HG02840 (cell line): ENCODE data around the gene CYB5B.
"Not testable (repeated sequence)": the region's sequence is repeated elsewhere in the genome, so short reads cannot be mapped to it uniquely, and the experiment has no call there.

Source experiments
- ATAC-seq: cut with Tn5 transposase; IDR thresholded peaks from one replicate; pipeline ENCODE4 v1.9.1; 2021; ENCODE audit warnings: mild to moderate bottlenecking, moderate library complexity, moderate number of reproducible peaks; ENCODE audit not compliant: unreplicated experiment, low FRiP score

Gene CYB5B

GRCh38 chr16:69407702-69408323, 16.6 kb upstream of the CYB5B start:
- no peak for ATAC-seq

- ATAC-seq, result no peak
Measured at GRCh38 chr16:69408475-69408874, 15.9 kb upstream of the CYB5B start.

GRCh38 chr16:69410219-69410990, 14.0 kb upstream of the CYB5B start:
- ATAC-seq, result no peak

- ATAC-seq, result no peak
Measured at GRCh38 chr16:69411064-69411985, 13.1 kb upstream of the CYB5B start.

GRCh38 chr16:69412287-69412686, 12.1 kb upstream of the CYB5B start:
- no peak for ATAC-seq

GRCh38 chr16:69413045-69413664, 11.3 kb upstream of the CYB5B start:
- ATAC-seq, result no peak

DNA sequence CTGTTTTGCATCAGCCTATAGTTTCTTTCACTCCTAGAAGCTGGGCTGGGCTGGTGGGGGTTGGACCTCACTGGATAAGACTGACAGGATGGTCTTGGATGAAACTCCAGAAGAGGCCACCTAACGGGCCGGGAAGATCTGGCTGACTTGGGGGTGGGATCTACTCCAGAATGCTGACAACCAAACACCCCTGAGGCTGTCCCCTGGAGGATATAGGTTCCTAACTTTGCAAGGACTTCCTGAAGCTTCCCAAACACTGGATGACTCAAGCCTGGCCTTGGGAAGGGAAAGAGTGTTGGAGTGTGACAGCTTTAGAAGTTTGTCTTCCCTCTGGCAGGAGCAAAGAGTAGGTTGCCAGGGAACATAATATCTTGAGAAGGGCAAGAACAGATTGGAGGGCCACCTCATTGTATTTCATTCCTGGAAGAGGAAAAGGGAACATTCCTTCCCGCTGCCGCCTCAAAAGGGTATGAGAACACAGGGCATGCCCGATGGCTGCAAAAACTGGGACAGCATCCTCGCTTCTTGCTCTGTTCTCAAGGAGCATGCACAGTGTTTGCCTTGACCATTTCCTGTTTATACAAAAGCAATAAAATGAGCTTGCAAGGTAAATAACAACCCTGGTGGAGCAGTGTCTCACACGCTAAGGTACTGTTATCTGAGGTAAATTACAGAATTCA, 6.8 kb upstream of the CYB5B start:
- no peak for ATAC-seq

- no peak for ATAC-seq
Measured at GRCh38 chr16:69419956-69420355, 4.5 kb upstream of the CYB5B start.

- ATAC-seq, result no peak
Measured at GRCh38 chr16:69423189-69423588, 1.2 kb upstream of the CYB5B start.

DNA sequence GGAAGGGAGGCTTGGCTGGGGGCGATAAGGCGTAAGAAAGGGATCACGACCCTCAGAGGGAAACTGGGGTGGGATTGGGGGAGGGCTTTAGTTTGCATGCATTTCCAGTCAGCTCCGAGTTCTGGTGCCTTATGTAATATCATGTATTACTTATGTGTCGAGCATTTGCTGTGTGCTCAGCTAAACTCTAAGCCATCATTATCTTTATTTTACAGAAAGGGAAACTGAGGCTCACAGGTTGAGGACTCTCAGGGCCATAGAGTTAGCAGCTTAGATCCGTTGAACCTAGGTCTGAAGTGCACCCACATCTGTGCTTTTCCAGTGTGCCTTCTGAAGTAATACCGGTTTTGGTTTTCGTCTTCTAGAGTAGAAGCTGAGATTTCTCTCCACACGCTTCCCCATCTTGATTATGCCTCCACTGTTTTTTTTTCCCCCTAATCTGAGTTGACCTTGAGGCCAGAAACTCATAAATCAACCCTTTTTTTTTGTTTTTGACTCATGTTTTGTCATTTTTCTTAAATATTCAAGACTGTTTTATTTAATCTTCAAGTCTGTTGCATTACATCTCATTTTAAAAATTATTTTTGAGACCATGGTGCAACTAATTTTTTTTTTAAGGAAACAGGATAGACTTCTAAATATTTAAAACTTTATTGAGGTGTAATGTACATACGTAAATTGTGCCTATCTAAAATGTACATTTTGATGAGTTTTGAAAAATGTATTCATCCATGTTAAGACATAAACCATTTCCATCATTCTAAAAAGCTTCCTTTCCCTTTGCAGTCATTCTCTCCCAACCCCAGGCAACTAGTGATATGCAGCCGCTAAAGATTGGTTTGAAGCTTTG, 741 bp downstream of the CYB5B start:
- ATAC-seq, result no peak

GRCh38 chr16:69428652-69429051, 4.2 kb downstream of the CYB5B start:
- ATAC-seq, result no peak

- ATAC-seq, result not testable (repeated sequence)
Measured at GRCh38 chr16:69429058-69429640, 4.7 kb downstream of the CYB5B start.

DNA sequence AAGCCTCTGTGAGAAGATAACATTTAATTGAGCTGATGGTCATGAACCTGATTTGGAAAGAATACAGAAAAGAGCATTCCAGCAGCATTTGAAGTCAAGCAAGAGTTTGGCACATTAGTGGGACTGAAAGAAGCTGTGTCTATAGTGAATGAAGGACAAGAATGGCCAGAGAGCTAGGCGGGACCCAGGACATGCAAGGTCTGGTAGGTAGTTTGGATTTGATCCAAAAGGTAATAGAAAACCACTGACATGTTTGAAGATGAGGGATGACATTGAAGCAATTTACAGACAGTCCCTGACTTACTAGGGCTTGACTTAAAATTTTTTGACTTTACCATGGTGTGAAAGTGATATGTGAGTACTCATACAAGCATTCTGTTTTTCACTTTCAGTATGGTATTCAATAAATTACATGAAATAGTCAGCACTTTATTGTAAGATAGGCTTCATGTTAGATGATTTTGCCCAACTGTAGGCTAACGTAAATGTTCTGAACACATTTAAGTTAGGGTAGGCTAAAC, 7.6 kb downstream of the CYB5B start:
- ATAC-seq, result no peak

- ATAC-seq, result no peak
Measured at GRCh38 chr16:69434066-69434465, 9.6 kb downstream of the CYB5B start.

DNA sequence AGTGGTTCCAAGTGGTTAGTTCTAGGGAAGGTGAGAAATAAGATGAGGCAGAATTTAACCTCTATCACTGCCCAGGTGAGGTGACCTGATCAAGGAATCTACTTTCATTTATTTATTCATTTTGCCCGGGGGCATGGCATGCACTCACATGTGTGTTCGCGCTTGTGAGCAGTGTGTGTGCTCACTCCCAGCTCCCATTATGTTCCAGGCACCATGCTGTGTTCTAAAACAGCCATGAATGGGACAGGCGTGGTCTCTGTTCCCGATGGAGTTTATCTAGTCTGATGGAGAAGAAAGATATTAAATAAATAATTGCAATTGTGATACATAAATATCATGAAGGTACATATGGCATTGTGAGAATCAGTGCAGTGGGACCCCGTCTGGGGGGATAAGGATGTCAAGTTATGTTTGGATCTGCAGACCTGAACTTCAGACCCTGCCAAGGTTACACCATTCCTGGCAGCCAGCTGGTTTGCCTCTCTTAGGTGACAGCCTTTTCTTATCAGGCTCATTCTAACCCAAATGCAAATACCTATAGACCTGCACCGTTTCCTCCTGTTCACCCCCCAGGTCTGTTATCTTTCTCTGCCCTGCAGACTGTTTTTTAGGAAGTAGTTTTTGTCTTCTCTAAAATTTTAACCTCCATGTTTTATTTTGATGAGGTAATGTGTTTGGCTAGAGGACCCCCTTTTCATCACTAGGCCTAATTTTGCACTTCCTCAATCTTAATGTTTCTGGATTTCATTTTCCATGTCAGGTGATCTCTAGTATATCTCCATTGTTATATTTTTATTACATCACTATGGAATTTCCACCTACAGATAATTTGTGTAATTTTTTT, 11.8 kb downstream of the CYB5B start:
- no peak for ATAC-seq

- ATAC-seq, result no peak
Measured at GRCh38 chr16:69436896-69437295, 12.5 kb downstream of the CYB5B start.

DNA sequence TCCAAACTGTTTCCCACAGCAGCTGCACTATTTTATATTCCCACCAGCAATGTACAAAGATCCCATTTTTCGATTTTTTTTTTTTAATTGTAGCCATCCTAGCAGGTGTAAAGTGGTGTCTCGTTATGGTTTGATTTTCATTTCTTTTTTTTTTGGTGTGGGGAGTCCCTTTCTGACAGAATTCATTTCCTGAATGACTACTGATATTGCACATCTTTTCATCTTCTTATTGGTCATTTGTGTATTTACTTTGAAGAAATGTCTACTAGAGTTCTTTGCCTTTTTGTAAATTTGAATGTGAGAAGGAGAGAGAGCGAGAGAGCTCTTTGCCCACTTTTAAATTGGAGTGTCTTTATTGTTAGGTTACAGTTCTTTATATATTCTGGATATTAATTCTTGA, 14.0 kb downstream of the CYB5B start:
- no peak for ATAC-seq

GRCh38 chr16:69440250-69440649, 15.8 kb downstream of the CYB5B start:
- no peak for ATAC-seq
